ENCODE results near the gene CDK19.
"Not testable (repeated sequence)": the region's sequence is repeated elsewhere in the genome, so short reads cannot be mapped to it uniquely, and the experiment has no call there.

Gene CDK19

DNA sequence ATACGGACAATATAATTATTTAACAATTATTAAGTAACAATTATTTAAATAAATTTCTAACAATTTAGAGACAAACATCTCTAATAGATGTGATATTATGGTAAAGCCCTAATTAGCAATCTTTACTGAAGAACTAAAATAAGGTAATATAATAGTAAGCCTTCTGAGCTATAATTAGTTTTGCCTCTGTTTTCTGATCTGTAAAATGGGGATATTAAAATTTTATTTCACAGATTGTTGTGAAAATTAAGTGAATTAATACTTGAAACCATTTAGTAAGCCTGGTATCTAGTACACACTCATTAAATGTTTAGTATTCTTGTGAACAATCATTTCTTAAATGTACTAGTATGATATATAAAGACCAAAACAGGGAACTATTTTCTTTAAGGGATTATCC, 70.3 kb downstream of the CDK19 start:
- H3K27ac ChIP-seq: no peak overlapping the region
- no peak for DNase-seq
- intact Hi-C loops (cut with DNase I; ENCODE audit: low total_unique reads): no loop called here
- no peak overlapping the region for H3K4me3 ChIP-seq
- H3K4me1 ChIP-seq: no peaks in the 10 kb centered on the region
- peaks cover 23 to 34% (median 34%) of the 10 kb centered on the region in 3 donors for H3K36me3 ChIP-seq
- H3K27me3 ChIP-seq: no peaks in the 10 kb centered on the region
- H3K9me3 ChIP-seq: peaks cover 0 to 21% (median 16%) of the 10 kb centered on the region in 3 donors
- no peak for TF ChIP-seq CTCF (IDR thresholded peaks at IDR 0.05)

- intact Hi-C loops (cut with DNase I; ENCODE audit: low total_unique reads); H3K27me3 ChIP-seq; H3K27ac ChIP-seq; DNase-seq; H3K4me1 ChIP-seq; H3K4me3 ChIP-seq: not testable (repeated sequence)
- Histone ChIP-seq H3K9me3 (peaks cover 0 to 21% (median 16%) of the 10 kb centered on the region in 3 donors), H3K36me3 (peaks cover 23 to 34% (median 34%) of the 10 kb centered on the region in 3 donors)
Observed at GRCh38 chr6:110742552-110742951, 72.7 kb downstream of the CDK19 start.

- intact Hi-C loops (cut with DNase I; ENCODE audit: low total_unique reads): no loop called here
- Histone ChIP-seq H3K27me3 (no peaks in the 10 kb centered on the region), H3K9me3 (peaks cover 0 to 21% (median 16%) of the 10 kb centered on the region in 3 donors), H3K27ac (no peak overlapping the region), H3K36me3 (peaks cover 23 to 34% (median 34%) of the 10 kb centered on the region in 3 donors), H3K4me3 (no peak overlapping the region), H3K4me1 (no peaks in the 10 kb centered on the region)
- no peak for TF ChIP-seq CTCF (IDR thresholded peaks at IDR 0.05)
- DNase-seq: no peak
Observed at GRCh38 chr6:110741517-110741916, 73.8 kb downstream of the CDK19 start.

DNA sequence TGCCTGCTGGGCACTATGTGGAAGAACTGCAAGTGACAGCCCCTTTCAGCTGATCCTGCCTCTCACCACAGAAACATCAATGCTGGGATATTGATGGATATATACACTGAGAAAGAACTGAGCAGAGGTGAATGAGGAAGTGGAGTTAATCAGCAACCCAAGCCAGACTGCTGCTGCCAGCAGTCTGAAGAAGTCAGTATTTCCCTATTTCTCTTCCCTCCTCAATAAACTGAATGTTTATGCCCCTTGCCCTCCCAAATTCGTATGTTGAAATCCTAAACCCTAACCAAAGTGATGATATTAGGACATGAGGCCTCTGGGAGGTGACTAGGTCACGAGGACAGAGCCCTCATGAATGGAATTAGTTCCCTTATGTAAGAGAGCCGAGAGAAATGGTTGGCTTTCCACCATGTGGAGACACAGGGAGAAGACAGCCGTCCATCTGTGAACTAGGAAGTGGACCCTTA, 76.3 kb downstream of the CDK19 start:
- Histone ChIP-seq H3K27ac (no peak overlapping the region), H3K9me3 (peaks cover 0 to 21% (median 16%) of the 10 kb centered on the region in 3 donors), H3K4me1 (no peaks in the 10 kb centered on the region), H3K27me3 (no peaks in the 10 kb centered on the region), H3K4me3 (no peak overlapping the region), H3K36me3 (peaks cover 18 to 30% (median 23%) of the 10 kb centered on the region in 3 donors)
- no peak for TF ChIP-seq CTCF (IDR thresholded peaks at IDR 0.05)
- intact Hi-C loops (cut with DNase I; ENCODE audit: low total_unique reads): no loop called here
- DNase-seq: peak in 1 of 2 donors; percentile 47

GRCh38 chr6:110735666-110736065, 79.6 kb downstream of the CDK19 start:
- no peak overlapping the region for H3K4me3 ChIP-seq
- H3K27ac ChIP-seq: no peak overlapping the region
- peaks cover 0 to 4% (median under 1%) of the 10 kb centered on the region in 3 donors for H3K36me3 ChIP-seq
- H3K9me3 ChIP-seq: peaks cover 0 to 1% (median 0%) of the 10 kb centered on the region in 3 donors
- no peaks in the 10 kb centered on the region for H3K4me1 ChIP-seq
- H3K27me3 ChIP-seq: no peaks in the 10 kb centered on the region
- no peak for TF ChIP-seq CTCF (IDR thresholded peaks at IDR 0.05)
- intact Hi-C loops (cut with DNase I; ENCODE audit: low total_unique reads): no loop called here
- no peak for DNase-seq

DNA sequence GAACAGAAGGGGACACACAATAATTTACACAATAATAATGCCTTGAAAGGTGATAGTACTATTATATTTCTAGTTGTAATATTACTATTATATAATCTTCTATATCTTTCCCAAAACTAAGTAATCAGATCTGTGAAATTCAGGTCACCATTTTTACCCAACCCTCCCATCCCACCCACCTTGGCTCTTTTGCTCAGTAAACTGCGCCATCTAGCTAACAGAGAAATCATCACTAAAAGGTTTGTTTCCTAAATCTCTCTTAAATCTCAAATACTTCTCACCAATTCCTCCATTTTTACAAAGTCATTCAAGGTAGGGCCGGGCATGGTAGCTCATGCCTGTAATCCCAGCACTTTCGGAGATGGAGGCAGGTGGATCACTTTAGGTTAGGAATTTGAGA, 83.4 kb downstream of the CDK19 start:
- Histone ChIP-seq H3K4me1 (no peaks in the 10 kb centered on the region), H3K27ac (no peak overlapping the region), H3K9me3 (no peaks in the 10 kb centered on the region), H3K36me3 (no peaks in the 10 kb centered on the region), H3K27me3 (no peaks in the 10 kb centered on the region), H3K4me3 (no peak overlapping the region)
- intact Hi-C loops (cut with DNase I; ENCODE audit: low total_unique reads): no loop called here
- DNase-seq: no peak
- no peak for TF ChIP-seq CTCF (IDR thresholded peaks at IDR 0.05)
